ENCODE data around the gene GRAMD4. TPM values are rescaled to one million over a fixed set of nuclear protein-coding genes. Genes with fewer than 3 reads are reported as not detected.
A peak's percentile ranks its signal among the peaks of the same experiment; 100 is the strongest.

The GRAMD4 gene
- total RNA-seq, 1 donor from 2014 or later: 36.8 TPM

- TF ChIP-seq CTCF (conservative IDR thresholded peaks at IDR 0.05; ENCODE audit: low read depth, low read length): no peak
- DNase-seq (ENCODE audit: low read depth): no peak
- no peak overlapping the region for H3K4me3 ChIP-seq (ENCODE audit: low read depth, low read length)
Observed at GRCh38 chr22:46659059-46659790, 39.0 kb downstream of the GRAMD4 start.

GRCh38 chr22:46659791-46660186, 39.6 kb downstream of the GRAMD4 start:
- no peak for DNase-seq (ENCODE audit: low read depth)
- H3K4me3 ChIP-seq (ENCODE audit: low read depth, low read length): no peak overlapping the region
- TF ChIP-seq CTCF (conservative IDR thresholded peaks at IDR 0.05; ENCODE audit: low read depth, low read length): no peak

GRCh38 chr22:46660604-46661201, 40.5 kb downstream of the GRAMD4 start:
- TF ChIP-seq CTCF (conservative IDR thresholded peaks at IDR 0.05; ENCODE audit: low read depth, low read length): no peak
- no peak overlapping the region for H3K4me3 ChIP-seq (ENCODE audit: low read depth, low read length)
- DNase-seq (ENCODE audit: low read depth): no peak

- peak; percentile 23 for DNase-seq (ENCODE audit: low read depth)
- no peak overlapping the region for H3K4me3 ChIP-seq (ENCODE audit: low read depth, low read length)
- TF ChIP-seq CTCF (conservative IDR thresholded peaks at IDR 0.05; ENCODE audit: low read depth, low read length): no peak
Observed at GRCh38 chr22:46661221-46661851, 41.1 kb downstream of the GRAMD4 start.

- DNase-seq (ENCODE audit: low read depth): no peak
- no peak for TF ChIP-seq CTCF (conservative IDR thresholded peaks at IDR 0.05; ENCODE audit: low read depth, low read length)
Observed at GRCh38 chr22:46662226-46662625, 42.0 kb downstream of the GRAMD4 start.

GRCh38 chr22:46663001-46663400, 42.8 kb downstream of the GRAMD4 start:
- no peak for TF ChIP-seq CTCF (conservative IDR thresholded peaks at IDR 0.05; ENCODE audit: low read depth, low read length)
- H3K4me3 ChIP-seq (ENCODE audit: low read depth, low read length): no peak overlapping the region
- DNase-seq (ENCODE audit: low read depth): no peak

More at GRCh38 chr22:46662226-46662625, 42.0 kb downstream of the GRAMD4 start:
- H3K4me3 ChIP-seq (ENCODE audit: low read depth, low read length): no peak overlapping the region
